ENCODE results near the gene PDE3A.

DNA sequence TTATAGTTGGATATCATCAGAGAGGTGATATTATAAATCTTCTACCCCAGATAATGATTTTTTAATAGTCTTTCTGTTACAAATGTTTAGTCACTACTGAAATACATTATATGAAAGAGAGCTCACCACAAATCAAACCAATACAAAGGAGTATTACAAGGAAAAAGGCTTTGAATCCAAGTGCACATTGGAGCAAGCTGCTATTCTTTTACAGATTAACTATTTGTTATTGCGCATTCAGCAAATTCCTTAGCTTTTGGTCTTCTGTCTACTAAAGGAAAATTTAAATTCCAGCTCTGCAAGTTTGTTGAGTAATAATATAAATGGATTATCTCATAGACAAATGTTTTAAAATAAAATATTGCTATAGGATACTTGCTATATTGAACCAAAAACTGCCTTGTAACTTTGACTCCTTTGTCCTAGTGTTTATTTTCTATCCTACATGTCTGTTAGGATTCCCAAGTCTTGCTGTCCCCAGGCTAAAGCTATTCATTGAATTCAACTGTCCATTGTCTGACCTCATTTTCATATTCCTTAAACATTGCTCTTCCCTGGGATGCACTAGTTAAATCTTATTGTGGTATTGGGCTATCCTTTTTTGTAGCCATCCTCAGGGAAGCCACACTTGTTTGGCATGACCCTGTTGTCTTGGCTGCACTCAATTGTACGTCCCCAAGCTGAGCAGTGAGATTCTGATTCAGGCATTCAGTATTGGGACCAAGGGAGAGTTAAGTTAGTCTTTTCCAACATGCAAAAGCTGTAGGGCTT, 41.5 kb downstream of the PDE3A start:
- TF ChIP-seq, protein P1, sequence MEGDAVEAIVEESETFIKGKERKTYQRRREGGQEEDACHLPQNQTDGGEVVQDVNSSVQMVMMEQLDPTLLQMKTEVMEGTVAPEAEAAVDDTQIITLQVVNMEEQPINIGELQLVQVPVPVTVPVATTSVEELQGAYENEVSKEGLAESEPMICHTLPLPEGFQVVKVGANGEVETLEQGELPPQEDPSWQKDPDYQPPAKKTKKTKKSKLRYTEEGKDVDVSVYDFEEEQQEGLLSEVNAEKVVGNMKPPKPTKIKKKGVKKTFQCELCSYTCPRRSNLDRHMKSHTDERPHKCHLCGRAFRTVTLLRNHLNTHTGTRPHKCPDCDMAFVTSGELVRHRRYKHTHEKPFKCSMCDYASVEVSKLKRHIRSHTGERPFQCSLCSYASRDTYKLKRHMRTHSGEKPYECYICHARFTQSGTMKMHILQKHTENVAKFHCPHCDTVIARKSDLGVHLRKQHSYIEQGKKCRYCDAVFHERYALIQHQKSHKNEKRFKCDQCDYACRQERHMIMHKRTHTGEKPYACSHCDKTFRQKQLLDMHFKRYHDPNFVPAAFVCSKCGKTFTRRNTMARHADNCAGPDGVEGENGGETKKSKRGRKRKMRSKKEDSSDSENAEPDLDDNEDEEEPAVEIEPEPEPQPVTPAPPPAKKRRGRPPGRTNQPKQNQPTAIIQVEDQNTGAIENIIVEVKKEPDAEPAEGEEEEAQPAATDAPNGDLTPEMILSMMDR (conservative IDR thresholded peaks at IDR 0.05; ENCODE audit: low read depth, low read length), result no peak
- TF ChIP-seq EZH2 (IDR thresholded peaks at IDR 0.05; ENCODE audit: low read length, unreplicated experiment), result no peak

Data from PC-3 (cell line).